DMS79 (cell line): ENCODE data around the gene CBR1.
"Not testable (repeated sequence)": the region's sequence is repeated elsewhere in the genome, so short reads cannot be mapped to it uniquely, and the experiment has no call there.

Experiments used
- DNase-seq: peaks from one replicate; lab custom pipeline; 2025; lab: John Stamatoyannopoulos, UW

Gene CBR1

GRCh38 chr21:36079671-36080070 lies 9.8 kb downstream of the CBR1 start:
- no peak for DNase-seq

- no peak for DNase-seq
Measured at GRCh38 chr21:36080386-36080785, 10.6 kb downstream of the CBR1 start.

- no peak for DNase-seq
Measured at GRCh38 chr21:36082237-36082664, 12.4 kb downstream of the CBR1 start.

- DNase-seq = no peak
Measured at GRCh38 chr21:36087362-36088138, 17.7 kb downstream of the CBR1 start.

DNA sequence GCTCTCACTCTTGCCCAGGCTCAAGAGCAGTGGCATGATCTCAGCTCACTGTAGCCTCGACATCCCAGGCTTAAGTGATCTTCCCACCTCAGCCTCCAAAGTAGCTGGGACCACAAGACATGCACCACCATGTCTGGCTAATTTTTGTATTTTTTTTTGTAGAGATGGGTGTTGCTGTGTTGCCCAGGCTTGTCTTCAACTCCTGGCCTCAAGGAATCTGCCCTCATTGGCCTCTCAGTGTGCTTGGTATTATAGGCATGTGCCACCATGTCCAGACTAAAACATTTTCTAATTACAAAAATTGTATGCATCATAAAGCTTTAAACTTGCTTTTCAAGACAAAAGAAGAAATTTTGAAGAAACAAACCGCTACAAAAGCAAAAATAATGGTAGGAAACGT lies 20.1 kb downstream of the CBR1 start:
- DNase-seq = no peak

DNA sequence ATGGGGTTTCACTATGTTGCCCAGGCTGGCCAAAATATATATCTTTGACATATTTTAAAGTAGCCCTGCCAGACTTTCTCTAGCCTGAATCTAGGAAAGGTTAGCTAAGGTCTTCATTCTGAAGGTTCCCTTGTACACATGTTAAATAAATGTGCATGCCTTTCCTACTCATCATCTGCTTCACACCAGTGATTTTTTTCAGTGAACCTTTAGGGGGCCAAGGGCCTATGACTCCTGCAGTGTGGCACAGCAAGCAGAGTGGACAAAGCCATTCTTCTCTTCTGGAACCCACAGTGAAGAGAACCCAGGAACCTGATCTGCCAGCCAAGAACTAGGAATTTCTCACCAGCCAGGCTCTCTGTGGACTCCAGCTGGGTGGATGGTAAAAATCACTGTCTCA lies 22.9 kb downstream of the CBR1 start:
- DNase-seq = no peak

DNA sequence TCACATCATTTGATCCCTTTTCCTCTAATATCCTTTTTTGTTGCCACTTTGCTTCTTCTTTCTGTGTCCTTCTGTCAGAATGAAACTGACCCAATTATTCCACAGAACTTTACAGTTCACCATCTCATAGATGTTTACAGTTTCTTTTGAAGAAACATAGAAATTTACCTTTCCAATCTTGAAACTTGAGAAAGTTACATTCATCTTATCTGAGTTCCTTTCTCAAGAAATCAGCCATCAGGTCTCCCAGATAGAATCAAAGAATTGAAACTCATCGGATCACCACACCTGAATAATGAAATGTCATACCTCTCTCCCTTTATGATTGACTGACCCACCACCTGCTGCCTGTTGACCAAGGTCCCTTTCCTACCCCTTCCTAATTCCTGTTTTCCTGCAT lies 23.7 kb downstream of the CBR1 start:
- DNase-seq = no peak

GRCh38 chr21:36096398-36097290 lies 26.8 kb downstream of the CBR1 start:
- no peak for DNase-seq

- no peak for DNase-seq
Measured at GRCh38 chr21:36097427-36098181, 27.8 kb downstream of the CBR1 start.

DNA sequence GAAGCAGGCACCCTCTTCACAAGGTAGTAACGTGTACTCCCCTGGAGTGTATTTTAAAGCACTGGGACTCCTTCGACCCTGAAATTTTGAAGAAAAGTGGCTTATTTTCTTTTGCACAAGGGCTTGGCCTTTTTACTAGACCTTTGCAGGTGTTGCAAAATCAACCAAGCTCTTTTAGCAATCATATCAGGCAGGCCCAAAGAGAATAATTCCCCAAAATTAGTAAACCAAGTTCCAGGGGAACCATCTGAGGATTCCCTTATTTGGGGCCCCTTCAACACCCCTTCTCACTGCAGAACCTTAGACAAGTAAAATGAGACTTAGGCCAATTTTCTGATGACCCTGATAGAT lies 28.3 kb downstream of the CBR1 start:
- no peak for DNase-seq

- no peak for DNase-seq
Measured at GRCh38 chr21:36099000-36099399, 29.2 kb downstream of the CBR1 start.

- not testable (repeated sequence) for DNase-seq
Measured at GRCh38 chr21:36099695-36100211, 29.9 kb downstream of the CBR1 start.

DNA sequence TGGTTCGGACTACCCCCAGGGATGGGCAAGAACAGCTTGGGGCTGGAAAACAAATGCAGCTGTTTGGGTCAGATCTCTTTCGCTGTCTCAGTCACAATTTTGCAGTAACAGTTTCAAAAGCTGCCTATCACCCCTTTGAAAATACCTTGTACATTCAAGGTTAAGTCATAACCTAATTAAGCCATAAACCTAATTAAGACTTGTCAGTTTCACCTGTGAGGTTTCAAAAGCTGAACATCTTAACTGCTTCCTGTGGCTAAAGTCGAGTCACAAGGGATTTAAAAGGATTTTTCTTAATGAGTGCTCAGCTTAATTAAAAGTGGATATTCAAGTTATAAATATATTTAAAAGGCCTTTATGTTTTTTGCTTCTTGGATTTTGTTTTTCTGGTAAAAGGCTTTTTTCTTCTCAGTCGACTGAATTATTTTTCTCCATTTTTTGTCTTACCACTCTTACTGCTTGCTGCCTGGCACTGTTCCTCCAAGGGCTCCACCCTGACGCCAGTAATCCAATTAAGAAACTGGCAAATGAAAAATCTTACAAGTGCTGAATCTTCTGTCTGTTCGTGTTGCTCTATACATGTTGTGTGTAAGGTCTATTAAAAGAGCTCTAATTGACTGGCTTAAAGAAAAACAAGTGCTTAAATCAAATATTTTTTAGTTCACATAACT lies 31.3 kb downstream of the CBR1 start:
- no peak for DNase-seq

DNA sequence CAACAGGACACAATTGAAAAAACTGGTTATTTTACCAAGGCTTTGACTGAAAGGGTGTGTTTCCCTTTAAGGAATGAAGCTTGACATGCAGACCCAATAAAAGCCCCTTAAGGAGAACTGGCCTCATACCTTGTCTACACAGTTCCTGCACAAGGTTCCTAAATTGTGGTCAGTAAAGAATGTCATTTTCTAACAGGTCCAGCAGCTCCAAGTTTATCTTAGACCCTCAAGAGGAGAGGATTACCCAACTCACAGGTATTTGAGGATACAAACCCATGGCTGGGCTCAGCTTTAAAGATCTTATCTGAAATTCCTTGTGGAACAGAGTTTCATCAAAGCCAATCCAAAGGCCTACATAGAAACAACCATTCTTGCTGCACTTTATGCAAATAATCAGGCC lies 33.6 kb downstream of the CBR1 start:
- no peak for DNase-seq

DNA sequence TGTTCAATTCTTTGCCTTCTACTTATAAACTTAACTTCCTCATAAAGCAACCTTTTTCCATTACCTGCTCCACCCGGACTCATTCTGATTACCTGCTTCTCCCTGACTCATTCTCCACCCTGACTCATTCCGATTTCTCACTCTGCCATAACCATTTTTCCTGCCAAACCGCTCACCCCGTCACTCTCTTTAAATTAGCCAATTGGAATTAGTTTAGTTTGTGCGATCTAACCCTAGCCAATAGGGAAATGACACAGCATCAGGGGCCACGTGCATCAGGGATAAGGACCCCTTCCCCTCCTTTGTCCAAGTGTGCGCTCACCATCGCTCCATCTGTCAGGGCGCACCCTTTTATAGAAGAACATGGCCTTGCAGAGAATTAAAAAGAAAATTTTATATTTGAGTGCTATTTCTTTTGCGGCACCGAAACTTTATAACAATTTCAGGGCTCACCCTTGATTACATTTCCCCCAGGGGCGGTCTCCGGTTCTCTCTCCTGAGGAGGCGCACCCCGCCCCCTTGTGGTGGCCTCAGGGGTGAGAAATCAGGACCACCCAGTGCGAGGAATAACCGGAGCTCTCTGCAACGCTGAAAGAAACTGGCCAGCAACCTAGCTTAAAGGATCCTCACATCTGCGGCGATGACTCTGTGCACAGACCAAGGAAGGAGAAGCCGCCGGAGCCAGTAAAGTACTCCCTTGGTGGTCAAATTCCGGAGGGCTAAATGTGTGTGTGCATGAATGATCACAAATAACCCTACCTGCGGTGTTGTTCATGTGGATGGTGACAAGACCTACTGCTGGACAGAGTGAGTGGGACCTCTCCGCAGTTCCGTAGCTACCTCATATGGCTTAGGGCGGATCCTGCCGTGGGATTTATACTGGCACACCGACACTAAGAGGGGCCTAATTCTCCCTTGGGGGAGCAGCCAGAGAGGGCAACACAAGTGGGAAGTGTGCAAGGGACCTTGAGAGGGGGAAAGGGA lies 34.8 kb downstream of the CBR1 start:
- no peak for DNase-seq

DNA sequence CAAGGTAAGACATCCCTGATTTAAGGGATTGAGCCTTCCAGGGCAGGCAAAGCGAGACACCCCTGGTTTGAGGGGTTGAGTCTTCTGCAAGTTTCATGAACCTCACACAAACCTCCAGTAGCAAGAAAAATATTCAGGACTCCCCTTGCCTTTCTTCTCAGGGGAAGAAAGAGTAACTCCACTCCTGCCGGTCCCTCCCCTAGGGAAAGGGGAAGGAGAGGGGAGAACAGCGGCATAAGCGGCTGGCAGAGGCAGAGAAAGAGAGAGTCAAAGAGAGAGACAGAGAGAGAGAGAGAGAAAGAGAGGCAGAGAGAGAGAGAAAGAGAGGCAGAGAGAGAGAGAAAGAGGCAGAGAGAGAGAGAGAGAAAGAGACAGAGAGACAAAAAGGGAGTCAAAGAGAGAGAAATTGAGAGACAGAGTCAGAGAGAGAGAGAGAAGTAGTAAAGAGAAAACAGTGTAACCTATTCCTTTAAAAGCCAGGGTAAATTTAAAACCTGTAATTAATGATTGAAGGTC lies 35.6 kb downstream of the CBR1 start:
- no peak for DNase-seq

DNA sequence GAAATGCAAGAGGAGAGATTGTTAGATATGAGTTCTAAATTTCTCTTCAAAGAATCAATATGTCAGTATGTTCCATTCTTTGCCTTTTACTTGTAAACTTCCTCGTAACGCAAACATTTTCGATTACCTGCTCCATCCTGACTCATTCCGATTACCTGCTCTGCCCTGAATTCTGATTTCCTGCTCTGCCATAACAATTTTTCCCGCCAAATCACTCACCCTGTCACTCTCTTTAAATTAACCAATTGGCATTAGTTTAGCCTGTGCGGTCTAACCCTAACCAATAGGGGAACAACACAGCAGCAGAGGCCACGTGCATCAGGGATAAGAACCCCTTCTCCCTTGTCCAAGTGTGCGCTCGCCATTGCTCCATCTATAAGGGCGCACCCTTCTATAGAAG lies 40.0 kb downstream of the CBR1 start:
- no peak for DNase-seq

DNA sequence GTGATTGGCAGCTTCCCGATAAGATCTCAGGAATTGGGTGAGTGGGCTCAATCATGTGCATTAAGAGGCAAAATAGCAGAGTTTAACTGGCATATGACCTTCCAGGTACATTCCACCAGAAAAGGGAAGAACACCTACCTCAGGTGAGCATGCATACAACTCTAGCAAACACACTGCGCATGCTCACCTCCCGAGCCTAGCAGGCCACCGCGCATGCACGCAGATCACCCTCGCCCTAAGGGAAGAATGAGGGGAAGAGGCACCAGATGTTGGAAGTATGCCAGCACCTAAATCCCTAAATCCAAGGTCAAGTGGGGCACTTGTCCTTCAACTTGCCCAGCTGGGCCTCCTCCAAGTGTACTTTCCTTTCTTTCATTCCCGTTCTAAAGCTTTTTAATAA lies 41.4 kb downstream of the CBR1 start:
- DNase-seq = no peak

- peak; percentile 50 for DNase-seq
Measured at GRCh38 chr21:36113647-36114428, 44.0 kb downstream of the CBR1 start.
